GM10248 (cell line): ENCODE measurements around the gene ROBO1.

Experiments used
- CTCF ChIA-PET: fragments of 300-600 bp; sonication (Branson Sonifier 250); formaldehyde crosslinking; extraction: SDS; loops from one replicate; lab custom pipeline; 2021; ENCODE audit warnings: antibody characterized with exemption; lab: Yijun Ruan, JAX
- POLR2A ChIA-PET: fragments of 350-650 bp; sonication (Branson Sonifier 250); formaldehyde crosslinking; extraction: SDS; loops from one replicate; lab custom pipeline; 2020; ENCODE audit warnings: antibody characterized with exemption; lab: Yijun Ruan, JAX
- DNase-seq: peaks from one replicate; pipeline ENCODE4 v3.0.0; 2012; ENCODE audit errors: extremely low spot score
- CTCF ChIP-seq: IDR thresholded peaks from 2 replicates; pipeline ENCODE4 v1.5.1; 2012; ENCODE audit warnings: mild to moderate bottlenecking, low read depth; ENCODE audit errors: extremely low read depth, missing control alignments, control extremely low read depth

The ROBO1 gene

DNA sequence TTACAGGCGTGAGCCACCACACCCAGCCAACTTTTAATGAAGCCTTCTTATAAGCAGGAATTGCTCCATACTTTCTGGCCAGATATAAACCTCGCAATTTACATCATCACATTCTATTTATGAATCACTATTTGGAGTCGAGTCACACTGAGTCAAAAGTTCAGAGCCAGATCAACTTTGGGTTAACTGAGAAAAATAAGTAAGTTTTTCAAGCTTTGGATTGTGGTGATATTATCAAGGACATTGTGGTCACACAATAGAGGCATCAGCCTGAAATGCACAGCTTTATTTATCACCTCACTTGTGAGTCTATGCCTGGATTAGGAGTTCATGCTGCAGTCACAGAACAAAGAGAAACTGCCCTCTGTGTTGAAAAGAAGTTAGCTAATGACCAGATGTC lies 1163.5 kb downstream of the ROBO1 start:
- CTCF ChIA-PET = no interaction called here
- POLR2A ChIA-PET = no interaction called here

GRCh38 chr3:78601249-78601648 lies 1166.5 kb downstream of the ROBO1 start:
- no peak for DNase-seq
- ChIA-PET CTCF (interaction anchor here (1.5 kb wide), 1 partner anchor 15 kb away, joined by 3 read pairs; no protein-coding TSS in a partner anchor), POLR2A (no interaction called here)
- TF ChIP-seq CTCF = no peak

More for the DNA sequence above, 1163.5 kb downstream of the ROBO1 start:
- DNase-seq = no peak
- TF ChIP-seq CTCF = no peak

DNA sequence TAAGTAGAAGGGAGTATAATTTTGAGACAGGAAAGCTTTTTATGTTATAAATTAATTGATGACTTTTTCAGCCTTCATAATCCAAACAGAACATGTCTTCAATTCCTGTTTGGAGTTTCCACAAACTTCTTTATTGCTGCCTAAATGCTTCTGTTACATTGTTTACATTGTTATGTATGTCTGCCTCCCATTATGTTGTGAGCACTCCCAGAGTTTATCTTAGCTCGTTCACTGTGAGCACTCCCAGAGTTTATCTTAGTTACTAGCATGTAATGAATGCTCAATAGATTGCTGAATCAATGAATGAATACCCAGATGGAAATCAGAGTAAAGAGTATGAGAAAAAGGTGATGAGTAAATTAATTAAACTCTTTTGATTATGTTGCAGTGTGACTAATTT lies 1178.0 kb downstream of the ROBO1 start:
- ChIA-PET POLR2A (no interaction called here), CTCF (no interaction called here)
- no peak for DNase-seq
- no peak for TF ChIP-seq CTCF

GRCh38 chr3:78588906-78589621 lies 1178.7 kb downstream of the ROBO1 start:
- CTCF ChIA-PET = no interaction called here
- no peak for DNase-seq
- POLR2A ChIA-PET = no interaction called here
- no peak for TF ChIP-seq CTCF

DNA sequence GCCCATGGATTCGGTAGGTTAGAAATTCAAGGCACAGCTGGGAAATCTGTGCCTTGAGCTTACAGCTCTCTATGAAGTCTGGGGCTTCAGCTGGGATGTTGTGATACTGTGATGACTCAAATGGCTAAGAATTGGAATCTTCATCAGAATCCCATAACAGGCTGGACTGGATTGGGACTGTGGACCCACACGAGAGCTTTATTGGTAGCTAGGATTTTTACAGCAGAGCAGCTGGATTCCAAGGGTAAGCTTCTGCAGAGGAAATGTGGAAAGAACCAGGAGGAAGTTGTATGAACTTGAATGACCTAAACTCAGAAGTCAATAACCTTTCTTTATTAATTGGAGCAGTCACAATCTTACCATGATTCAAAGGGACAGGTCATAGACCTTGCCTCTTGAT lies 1187.1 kb downstream of the ROBO1 start:
- no peak for DNase-seq
- TF ChIP-seq CTCF = no peak
- CTCF ChIA-PET = no interaction called here
- POLR2A ChIA-PET = no interaction called here

DNA sequence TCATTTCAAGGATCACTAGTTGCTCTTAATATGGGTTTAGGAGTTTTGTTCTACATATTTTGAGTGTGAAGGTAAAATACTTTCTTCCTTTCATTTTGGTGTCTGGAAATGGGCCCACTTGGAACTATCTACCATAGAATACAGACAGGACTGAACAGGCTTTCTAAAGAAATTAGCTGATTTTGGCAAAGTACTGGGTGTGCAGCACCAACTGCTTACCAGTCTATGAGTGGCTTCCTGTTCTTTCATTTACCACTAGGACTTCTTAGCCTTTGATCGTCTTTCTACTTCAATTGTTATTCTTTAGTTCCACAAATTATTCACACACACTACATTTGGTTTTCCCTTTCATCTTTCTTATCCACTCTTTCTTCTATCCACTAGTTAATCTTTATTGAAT lies 1196.3 kb downstream of the ROBO1 start:
- CTCF ChIA-PET = no interaction called here
- TF ChIP-seq CTCF = no peak
- no peak for DNase-seq
- POLR2A ChIA-PET = no interaction called here

- CTCF ChIA-PET = no interaction called here
- POLR2A ChIA-PET = no interaction called here
- DNase-seq = no peak
- TF ChIP-seq CTCF = no peak
Measured at GRCh38 chr3:78570496-78570895, 1197.3 kb downstream of the ROBO1 start.
